Hypothalamus (tissue), 51 donors: Measurements from ENCODE around the gene ATAD3B.

ENCODE experiments used
- DNase-seq, 51 donors: peaks; one replicate each; lab custom pipeline; 2025; lab: John Stamatoyannopoulos, UW

Gene ATAD3B

DNA sequence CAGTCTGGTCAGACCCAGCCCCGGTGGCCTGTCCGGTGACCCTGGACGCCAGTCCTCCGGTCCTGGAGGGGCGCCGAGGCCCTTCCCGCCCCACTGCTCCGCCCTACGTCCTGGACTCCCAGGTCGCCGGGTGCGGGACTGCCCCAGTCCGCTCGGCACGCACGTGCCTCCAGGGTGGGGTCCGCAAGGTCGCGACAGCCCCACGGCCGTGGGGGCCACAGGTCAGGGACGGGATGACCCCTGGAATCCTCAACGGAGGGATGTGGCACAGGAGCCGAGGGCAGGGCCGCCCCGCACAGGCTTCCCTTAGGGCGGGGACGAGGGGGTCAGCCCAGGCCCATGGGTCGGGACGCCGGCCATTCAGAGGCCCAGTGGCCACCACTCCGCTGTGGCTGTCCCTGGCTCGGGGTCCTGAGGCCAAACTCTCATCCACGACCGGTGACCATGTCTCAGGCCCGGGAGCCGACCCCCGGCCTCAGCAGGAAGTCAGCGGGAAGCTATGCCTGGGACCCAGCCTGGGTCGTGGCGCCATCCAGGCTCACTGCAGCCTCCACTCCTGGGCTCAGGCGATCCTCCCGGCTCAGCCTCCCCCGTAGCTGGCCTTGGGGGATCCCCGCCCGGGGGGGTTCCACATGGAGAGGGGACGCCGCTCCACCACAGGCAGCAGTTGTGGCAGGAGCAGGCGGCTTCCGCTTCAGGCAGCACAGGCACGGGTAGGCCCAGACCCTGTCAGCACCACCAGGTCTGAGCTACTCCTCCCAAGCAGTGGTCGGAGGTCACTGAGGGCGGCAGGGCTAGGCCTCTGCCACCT lies 69.5 kb downstream of the ATAD3B start:
- peak in 1 of 51 donors; percentile 61 for DNase-seq

DNA sequence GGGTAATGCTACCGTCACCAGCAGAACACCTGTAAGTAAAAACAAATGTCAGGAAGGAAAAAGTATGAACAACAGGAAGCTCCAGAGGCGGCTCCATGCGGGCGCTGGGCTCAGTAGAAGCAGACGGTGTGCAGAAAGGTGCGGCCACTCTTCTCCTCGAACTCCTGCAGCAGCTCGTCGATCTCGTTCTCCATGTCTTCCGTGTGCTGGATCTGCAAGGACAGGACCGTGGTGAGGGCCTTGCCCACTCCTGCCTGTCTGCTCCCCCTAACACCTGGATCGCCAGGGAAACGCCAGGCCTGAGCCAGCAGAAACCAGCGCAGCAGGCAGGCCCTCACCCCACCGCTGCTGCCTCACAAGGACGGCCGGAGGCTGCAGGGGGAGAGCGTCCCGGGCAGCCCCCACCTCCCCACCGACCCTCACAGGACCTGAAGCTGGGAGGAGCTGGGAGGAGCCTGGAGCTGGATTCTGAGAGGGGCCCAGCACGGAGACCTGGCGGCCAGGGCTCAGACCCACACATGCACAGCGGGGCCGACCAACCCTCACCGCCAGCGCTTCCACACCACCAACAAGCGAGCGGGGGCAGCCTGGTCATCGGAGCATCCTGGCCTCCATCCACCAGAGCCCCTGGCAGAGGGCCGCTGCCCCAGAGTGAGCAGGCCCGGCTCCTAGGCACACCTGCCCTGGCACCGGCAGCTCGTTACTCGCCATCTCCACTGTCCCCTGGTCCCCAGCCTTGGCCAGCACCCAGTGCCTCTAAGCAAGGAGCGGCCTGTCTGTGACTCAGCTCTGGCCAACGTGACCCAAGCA lies 70.6 kb downstream of the ATAD3B start:
- no peak for DNase-seq

DNA sequence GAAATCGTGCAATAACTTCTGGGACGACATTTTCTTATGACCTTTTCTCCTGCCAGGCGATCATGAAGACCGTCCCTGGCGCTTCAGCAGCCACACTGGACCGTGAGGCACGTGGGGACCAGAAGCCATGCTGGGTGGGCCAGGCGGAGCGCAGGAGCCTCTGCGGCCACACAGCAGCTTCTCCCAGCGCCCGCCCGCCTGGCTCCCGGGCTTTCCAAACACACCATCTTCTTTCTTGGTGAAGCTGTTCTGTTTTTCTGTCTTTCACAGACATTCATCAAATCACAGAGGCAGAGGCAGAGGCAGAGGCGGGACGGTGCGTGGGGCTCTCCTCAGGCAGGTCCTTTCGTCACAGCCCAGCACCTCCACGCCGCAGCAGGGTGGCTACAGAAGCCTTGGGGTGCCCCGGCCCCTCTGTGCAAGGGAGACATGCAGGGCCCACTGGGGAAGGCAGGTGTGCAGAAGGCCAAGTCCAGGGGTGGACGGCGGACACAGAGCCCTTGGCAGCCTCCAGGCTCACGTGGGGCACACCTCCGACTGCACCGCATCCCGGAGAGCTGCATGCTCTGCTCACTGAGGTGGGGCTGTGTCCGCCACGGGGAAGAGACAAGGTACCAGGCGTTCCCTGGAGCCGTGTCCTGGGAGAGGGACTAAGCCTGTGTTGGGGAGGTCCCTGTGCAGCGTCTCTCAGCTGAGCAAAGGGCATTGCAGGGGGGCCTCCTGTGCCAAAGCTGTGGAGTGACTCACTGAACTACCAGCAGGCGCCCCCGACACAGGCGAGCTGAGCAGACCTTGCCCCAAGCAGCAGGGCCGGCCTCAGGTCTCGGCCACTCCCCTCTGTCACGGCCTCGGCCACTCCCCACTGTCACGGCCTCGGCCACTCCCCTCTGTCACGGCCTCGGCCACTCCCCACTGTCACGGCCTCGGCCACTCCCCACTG lies 71.5 kb downstream of the ATAD3B start:
- DNase-seq, result no peak

DNA sequence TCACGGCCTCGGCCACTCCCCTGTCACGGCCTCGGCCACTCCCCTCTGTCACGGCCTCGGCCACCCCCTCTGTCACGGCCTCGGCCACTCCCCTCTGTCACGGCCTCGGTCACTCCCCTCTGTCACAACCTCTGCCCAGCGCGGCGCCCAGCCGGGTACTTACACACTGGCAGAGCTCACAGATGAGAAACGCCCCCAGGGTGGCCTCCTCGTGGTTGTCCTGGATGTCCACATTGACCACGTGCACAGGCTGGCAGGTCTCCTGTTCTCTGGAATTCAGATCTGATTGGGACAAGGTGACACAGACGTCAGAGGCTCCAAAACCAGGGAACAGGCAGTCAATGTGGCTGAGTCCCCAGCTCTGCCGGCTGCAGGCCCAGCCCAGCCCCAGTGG lies 72.1 kb downstream of the ATAD3B start:
- DNase-seq, result no peak

DNA sequence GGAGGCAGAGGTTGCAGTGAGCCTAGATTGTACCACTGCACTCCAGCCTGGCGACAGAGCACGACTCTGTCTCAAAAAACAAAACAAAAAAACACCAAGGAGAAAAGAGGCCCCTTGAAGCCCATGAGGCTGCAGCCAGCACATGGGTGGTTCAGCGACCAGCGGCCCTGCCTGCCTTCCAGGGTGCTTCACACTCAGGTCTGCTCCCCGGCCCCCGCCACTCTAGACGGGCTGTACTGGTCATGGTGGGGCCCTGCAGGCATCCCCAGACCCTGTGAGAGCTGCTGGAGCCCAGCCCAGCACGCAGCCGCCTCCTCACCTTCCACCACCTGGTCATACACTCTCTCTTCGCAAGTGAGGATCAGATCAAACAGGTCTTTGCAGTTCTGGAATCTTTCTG lies 73.0 kb downstream of the ATAD3B start:
- no peak for DNase-seq
